ENCODE data around the gene HPCAL1. TPM values are rescaled to one million over a fixed set of nuclear protein-coding genes. Genes with fewer than 3 reads are reported as not detected.

The HPCAL1 gene
- total and polyA plus RNA-seq, 2 of the 8 experiments (the other 6 are each of a cell fraction or from before 2014, with no cell fraction given): 5.8 to 8.6 TPM

DNA sequence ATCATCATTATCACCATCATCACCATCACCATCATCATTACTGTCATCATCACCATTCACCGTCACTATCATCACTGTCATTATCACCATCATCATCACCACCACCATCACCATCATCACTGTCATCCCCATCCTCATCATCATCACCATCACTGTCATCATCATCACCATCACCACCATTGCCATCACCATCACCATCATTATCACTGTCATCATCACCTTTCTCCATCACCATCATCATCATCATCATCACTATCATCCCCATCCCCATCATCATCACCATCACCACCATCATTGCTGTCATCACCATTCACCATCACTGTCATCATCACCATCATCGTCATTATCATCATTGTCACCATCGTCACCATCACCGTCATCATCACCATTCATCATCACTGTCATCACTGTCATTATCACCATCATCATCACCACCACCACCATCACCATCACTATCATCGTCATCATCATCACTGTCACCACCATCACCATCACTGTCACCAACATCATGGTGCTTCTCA lies 9.8 kb downstream of the HPCAL1 start:
- Histone ChIP-seq H3K23me2 (ENCODE audit: low read depth, low read length) (peaks cover 13% of the 10 kb centered on the region; the same call in 1 of the 2 replicates), H2AK5ac (ENCODE audit: low read depth, low read length) (peak overlapping the region; percentile 94; the same call in 1 of the 2 replicates), H3K56ac (replicated peaks; ENCODE audit: insufficient read length, low read depth, low read length) (peak overlapping the region; percentile 73), H3K9ac (replicated peaks in 1 of 4; ENCODE audit: extremely low read depth in 1 of 4, low read depth in 3 of 4, low read length in 3 of 4) (no peak overlapping the region), H3K27me3 (replicated peaks in 1 of 4; ENCODE audit: control insufficient read depth in 3 of 4, extremely low read depth in 1 of 4, insufficient read depth in 3 of 4, low read length in 3 of 4) (no peaks in the 10 kb centered on the region), H3K36me3 (ENCODE audit: control insufficient read depth in 2 of 4, insufficient read depth in 4 of 4, low read length in 3 of 4) (no peaks in the 10 kb centered on the region; a peak in 1 of 8 replicates), H3K9me3 (ENCODE audit: insufficient read depth in 2 of 2, low read depth in 1 of 2, low read length in 1 of 2) (no peaks in the 10 kb centered on the region), H3K14ac (ENCODE audit: insufficient read length) (no peak overlapping the region), H4K91ac (replicated peaks; ENCODE audit: insufficient read length, low read length) (no peak overlapping the region), H3K79me1 (ENCODE audit: low read depth, low read length) (no peaks in the 10 kb centered on the region), H2BK20ac (ENCODE audit: low read length) (no peak overlapping the region), H3K4ac (replicated peaks; ENCODE audit: insufficient read length, low read depth, low read length) (no peak overlapping the region), H4K20me1 (replicated peaks in 1 of 2; ENCODE audit: control insufficient read depth in 1 of 2, insufficient read depth in 2 of 2, low read length in 2 of 2) (peaks cover 0 to 11% of the 10 kb centered on the region in 2 experiments), H3K23ac (ENCODE audit: insufficient read length) (no peak overlapping the region), H2BK120ac (replicated peaks; ENCODE audit: low read depth, low read length) (no peak overlapping the region), H4K5ac (ENCODE audit: insufficient read length, low read depth, low read length) (no peak overlapping the region), H2BK15ac (ENCODE audit: low read length) (no peak overlapping the region), H3K4me3 (ENCODE audit: extremely low read depth in 1 of 4, insufficient read depth in 2 of 4, low read depth in 3 of 4, low read length in 4 of 4) (no peak overlapping the region), H2BK5ac (ENCODE audit: low read depth, low read length) (no peak overlapping the region), H2BK12ac (ENCODE audit: low read depth, low read length) (no peak overlapping the region), H3K27ac (ENCODE audit: low read depth, low read length) (no peak overlapping the region), H3K18ac (ENCODE audit: extremely low read depth, low read length) (no peak overlapping the region), H2AFZ (ENCODE audit: low read length) (no peak overlapping the region), H4K8ac (ENCODE audit: extremely low read depth, insufficient read depth, low read length) (no peak overlapping the region), H3K79me2 (ENCODE audit: control insufficient read depth in 1 of 2, insufficient read depth in 2 of 2, low read length in 2 of 2) (no peaks in the 10 kb centered on the region; a peak in 1 of 4 replicates), H3K4me1 (replicated peaks in 1 of 4; ENCODE audit: control insufficient read depth in 3 of 4, insufficient read depth in 4 of 4, low read length in 3 of 4) (peaks cover 0 to 2% (median 0%) of the 10 kb centered on the region in 4 experiments; a peak in 1 of 7 replicates), H3K4me2 (ENCODE audit: insufficient read depth in 1 of 2, low read depth in 2 of 2, low read length in 2 of 2) (no peak overlapping the region)
- ChIA-PET CTCF (ENCODE audit: partially characterized antibody) (no interaction called here), POLR2A (ENCODE audit: partially characterized antibody) (no interaction called here)
- FAIRE-seq (no peak), DNase-seq (ENCODE audit: low read depth in 1 of 2, low spot score in 2 of 2) (no peak)
- TF ChIP-seq TBP (IDR thresholded peaks at IDR 0.05; ENCODE audit: low read depth, low read length) (no peak), JUND (IDR thresholded peaks at IDR 0.05; ENCODE audit: low read length) (no peak), GABPA (IDR thresholded peaks at IDR 0.05; ENCODE audit: borderline replicate concordance, insufficient read depth, low read length) (no peak), TEAD4 (IDR thresholded peaks at IDR 0.05; ENCODE audit: low read depth, low read length) (no peak), BRCA1 (IDR thresholded peaks at IDR 0.05; ENCODE audit: low read depth, low read length) (no peak), KDM5A (IDR thresholded peaks at IDR 0.05; ENCODE audit: low read length) (no peak), HDAC2 (IDR thresholded peaks at IDR 0.05; ENCODE audit: borderline replicate concordance in 1 of 2, low read depth in 2 of 2, low read length in 2 of 2) (no peak), SUZ12 (IDR thresholded peaks at IDR 0.05; ENCODE audit: low read length) (no peak), EP300 (IDR thresholded peaks at IDR 0.05; ENCODE audit: borderline replicate concordance in 1 of 2, low read depth in 2 of 2, low read length in 2 of 2) (no peak)
- TF ChIP-seq, protein P1, sequence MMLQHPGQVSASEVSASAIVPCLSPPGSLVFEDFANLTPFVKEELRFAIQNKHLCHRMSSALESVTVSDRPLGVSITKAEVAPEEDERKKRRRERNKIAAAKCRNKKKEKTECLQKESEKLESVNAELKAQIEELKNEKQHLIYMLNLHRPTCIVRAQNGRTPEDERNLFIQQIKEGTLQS (IDR thresholded peaks at IDR 0.05; ENCODE audit: insufficient read depth, low read depth, low read length): no peak
- WGBS, 2 experiments (ENCODE audit: extremely low coverage in 1 of 2, insufficient coverage in 1 of 2, insufficient read length in 1 of 2, insufficient replicate concordance in 2 of 2, low coverage in 1 of 2, low lambda C conversion rate in 2 of 2, missing lambda C conversion rate in 1 of 2): 90% methylated on average over 5 of the region's 5 CpGs; no CpG with 5 or more reads in 1 of the 2 experiments
